Hematopoietic multipotent progenitor cell treated with erythropoietin and hydrocortisone succinate and interleukin-3 and kit ligand, for 4 days (in vitro differentiated cells): ENCODE results near the gene VPS50.
"Not testable (repeated sequence)": the region's sequence is repeated elsewhere in the genome, so short reads cannot be mapped to it uniquely, and the experiment has no call there.

Experiments used
- DNase-seq: peaks from one replicate; pipeline ENCODE4 v3.0.0-alpha.2; 2015

The VPS50 gene

GRCh38 chr7:93245525-93246432, 13.6 kb downstream of the VPS50 start:
- DNase-seq: peak; percentile 73

DNA sequence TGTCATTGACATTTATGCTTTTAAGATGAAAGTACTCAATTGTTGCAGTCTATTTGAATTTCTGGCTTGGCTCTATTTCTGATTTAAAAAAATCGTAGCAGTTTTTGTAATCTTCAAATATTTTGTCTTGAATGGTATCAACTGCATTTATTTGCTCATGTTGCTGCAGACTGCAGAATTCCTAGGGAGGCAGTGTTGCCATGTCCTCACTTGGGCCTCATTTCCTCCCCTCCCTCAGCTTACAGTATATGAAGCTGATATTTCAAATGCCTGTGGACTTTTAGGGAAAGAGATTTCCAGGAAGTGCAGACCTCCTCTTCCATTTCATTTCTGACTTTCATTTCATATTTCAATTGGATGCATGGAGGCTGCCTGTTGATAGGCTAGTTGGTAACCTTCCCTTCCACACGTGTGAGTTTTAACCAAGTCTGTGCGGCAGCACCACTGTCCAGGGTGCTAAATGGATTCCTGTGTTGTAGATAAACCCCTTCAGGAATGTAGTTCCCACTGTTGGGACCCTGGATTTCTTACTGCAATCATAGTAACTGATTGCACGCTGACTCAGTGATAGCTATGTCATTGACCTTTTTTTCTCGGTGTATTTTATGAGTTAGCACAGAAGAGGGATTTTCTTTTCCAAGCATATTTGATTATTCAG, 17.5 kb downstream of the VPS50 start:
- DNase-seq: no peak

- no peak for DNase-seq
Measured at GRCh38 chr7:93258661-93259060, 26.5 kb downstream of the VPS50 start.

DNA sequence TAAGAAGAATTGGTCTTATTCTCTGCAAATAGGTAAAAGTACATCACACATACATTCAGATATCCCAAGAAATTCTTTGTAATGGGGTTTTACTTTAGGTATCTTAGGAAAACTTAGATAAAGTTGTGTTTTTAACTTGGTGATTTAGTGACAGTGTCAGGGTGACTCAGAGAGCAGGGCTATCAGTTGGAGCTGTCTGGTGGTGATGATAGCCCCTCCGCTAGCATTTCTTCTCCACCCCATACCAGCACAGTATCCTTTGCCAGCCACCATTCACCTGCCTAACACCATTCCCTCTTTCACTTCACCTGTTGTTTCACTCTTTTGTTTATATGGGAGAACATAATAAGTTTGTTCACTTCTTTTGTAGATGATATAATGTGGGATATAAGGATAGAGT, 30.4 kb downstream of the VPS50 start:
- no peak for DNase-seq

- DNase-seq: no peak
Measured at GRCh38 chr7:93265220-93265619, 33.1 kb downstream of the VPS50 start.

DNA sequence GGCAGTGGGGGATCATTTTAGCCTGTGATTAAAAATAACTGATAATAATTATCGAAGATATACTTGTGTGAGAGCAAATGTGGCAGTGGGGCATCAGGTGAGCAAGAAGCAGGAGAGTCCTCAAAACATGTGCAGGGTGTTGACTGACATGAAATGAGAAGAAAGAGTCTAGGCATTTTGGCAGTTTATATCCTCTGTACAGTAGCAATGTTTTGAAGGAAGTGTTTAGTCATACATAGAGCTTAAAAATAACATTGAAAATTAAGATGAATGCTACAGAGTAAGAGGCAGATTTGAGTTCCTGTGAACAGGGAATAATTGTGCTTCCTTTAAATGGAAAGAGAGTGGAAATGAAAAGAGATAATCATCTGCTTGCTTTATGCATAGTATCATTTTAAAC, 47.4 kb downstream of the VPS50 start:
- DNase-seq: no peak

DNA sequence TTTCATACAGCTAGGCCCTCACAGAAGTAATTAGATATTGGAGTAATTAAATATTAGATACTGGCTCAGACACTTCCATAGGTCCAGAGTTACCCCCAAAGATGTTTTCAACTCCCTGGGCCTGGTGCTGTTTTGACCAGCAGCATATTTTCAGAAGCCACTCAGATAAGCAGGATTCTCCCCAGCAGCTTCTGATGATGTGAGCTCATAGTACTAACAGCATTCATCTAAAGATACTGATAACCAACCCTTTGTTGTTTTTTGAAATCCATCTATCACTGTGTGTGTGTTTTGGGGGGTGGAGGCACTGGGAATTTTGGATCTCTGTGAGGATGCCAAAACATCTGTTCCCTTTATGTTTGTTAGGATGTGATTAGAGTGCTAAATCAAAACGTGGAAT, 52.7 kb downstream of the VPS50 start:
- DNase-seq: no peak

GRCh38 chr7:93293229-93293628, 61.1 kb downstream of the VPS50 start:
- no peak for DNase-seq

DNA sequence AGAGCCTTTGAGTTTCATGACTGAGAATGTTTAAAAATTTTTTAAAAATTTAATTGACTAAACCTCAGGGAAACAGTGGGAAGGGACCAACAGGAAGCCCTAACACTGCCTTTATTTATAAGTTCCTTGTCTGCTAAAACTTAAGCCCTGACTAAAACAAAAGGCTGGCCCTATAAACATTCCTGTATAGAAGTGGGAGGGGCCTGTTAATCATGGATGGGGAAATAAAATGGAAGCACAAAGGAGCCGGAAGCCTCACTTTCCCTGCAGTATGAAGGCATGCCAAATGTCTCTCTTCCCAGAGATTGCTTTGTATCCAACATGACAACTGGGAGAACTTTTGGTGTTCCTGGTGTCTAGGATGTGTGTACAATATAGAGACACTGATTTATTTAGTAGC, 66.0 kb downstream of the VPS50 start:
- DNase-seq: no peak

GRCh38 chr7:93298671-93299070, 66.5 kb downstream of the VPS50 start:
- no peak for DNase-seq

GRCh38 chr7:93301736-93302135, 69.6 kb downstream of the VPS50 start:
- no peak for DNase-seq

GRCh38 chr7:93307131-93307660, 75.0 kb downstream of the VPS50 start:
- peak; percentile 20 for DNase-seq

GRCh38 chr7:93307943-93308342, 75.8 kb downstream of the VPS50 start:
- DNase-seq: no peak

DNA sequence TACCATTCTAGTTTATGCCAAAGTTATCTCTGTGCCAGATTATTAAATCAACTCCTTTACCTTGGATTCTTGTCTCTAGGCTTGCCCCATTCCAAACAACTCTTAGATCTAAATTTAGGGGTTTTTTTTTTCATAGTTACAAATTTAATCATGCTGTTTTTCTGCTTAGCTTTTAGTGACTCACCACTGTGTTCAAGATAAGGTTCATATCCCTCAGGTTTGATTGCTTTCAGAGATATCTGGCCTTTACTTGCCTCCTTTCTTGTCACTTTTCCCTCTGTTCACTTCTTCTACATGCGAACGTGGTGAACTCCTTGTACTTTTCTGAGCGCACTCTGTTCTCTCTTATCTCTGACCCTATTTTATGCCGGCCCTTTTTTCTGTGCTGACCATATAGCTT, 78.2 kb downstream of the VPS50 start:
- DNase-seq: peak; percentile 7

DNA sequence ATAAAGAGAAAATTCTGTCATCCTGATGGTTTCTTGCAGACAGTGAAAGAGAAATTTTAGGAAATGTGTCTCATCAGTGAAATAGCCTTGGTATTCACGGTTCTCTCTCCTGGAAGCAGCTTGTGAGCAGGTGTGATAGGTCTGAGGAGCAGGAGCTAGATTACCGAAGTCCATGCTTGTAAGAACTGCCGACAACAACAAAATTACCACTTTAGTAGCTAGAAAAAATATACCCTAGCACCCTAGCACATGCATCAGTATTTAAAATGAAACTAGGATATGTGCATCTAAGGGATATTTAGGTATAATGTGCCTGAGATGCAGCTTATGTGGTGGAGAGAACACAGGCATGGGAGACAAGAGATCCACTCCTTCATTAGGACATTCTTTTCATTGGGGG, 82.3 kb downstream of the VPS50 start:
- DNase-seq: no peak

- no peak for DNase-seq
Measured at GRCh38 chr7:93315896-93316295, 83.7 kb downstream of the VPS50 start.

DNA sequence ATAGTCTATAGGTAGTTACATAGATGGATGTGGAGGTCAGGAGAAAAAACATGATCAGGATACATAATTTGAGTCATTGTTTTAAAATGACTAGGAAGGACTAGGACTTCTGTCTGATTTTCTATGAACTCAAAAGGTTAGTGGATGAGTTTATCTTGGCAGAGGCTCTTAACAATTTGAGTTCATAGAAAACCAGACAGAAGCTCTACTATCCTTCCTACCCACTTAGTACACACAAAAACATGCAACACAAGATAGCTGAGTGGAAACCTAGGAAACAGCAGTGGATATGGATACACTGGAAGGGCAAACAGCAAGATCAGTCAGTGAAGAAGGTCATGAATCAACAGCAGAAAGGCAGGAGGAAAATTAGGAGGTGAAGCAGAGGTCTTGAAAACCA, 84.6 kb downstream of the VPS50 start:
- DNase-seq: no peak

- no peak for DNase-seq
Measured at GRCh38 chr7:93320887-93321286, 88.7 kb downstream of the VPS50 start.

DNA sequence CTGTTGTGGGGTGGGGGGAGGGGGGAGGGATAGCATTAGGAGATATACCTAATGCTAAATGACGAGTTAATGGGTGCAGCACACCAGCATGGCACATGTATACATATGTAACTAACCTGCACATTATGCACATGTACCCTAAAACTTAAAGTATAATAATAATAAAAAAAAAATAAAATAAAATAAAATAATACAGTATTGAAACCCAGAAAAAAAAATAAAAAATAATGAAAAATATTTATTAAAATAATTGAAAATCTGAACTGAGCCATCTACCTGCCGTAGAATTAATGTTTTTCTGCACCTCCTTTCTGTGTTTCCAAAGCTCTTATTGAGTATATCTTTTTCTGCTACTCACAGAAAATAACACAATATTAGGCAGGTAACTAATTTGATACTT, 94.1 kb downstream of the VPS50 start:
- not testable (repeated sequence) for DNase-seq

- no peak for DNase-seq
Measured at GRCh38 chr7:93327006-93327633, 95.0 kb downstream of the VPS50 start.

GRCh38 chr7:93331706-93332105, 99.5 kb downstream of the VPS50 start:
- no peak for DNase-seq

DNA sequence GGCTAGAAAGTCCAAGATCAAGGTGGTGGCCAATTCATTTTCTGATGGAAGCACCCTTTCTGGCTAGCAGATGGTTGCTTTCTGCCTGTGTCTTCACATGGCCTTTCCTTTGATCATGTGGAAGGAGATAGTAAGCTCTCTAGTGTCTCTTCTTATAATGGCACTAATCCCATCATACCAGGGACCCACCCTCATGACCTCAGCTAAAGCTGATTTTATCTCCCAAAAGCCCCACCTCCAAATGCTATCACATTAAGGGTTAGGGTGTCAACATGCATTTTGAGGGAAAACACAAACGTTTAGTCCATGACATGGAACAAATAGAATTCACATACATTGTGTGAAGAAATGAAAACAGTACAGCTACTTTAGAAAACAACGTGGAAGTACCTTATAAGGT, 100.0 kb downstream of the VPS50 start:
- DNase-seq: no peak

DNA sequence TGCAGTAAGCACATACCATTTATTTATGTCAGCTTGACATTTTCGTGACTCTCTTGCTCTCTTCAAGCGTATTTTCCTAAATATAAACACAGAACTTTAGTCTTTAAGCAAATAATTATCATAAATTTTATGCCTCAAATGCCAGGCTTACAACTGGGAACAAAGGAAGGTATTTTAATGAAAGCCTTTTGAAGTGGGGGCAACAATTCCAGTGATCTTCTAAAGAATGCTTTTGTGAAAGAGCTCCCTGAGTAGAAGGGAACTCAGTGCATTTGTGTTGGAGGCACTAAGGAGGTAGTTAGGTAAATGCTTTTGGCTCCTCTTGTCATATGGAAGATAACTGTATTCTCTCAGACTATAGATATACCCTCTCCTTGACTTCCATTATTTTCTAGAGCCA, 104.9 kb downstream of the VPS50 start:
- no peak for DNase-seq

GRCh38 chr7:93342178-93342577, 110.0 kb downstream of the VPS50 start:
- DNase-seq: not testable (repeated sequence)
